ENCODE measurements around the gene ABCB4.

The ABCB4 gene

DNA sequence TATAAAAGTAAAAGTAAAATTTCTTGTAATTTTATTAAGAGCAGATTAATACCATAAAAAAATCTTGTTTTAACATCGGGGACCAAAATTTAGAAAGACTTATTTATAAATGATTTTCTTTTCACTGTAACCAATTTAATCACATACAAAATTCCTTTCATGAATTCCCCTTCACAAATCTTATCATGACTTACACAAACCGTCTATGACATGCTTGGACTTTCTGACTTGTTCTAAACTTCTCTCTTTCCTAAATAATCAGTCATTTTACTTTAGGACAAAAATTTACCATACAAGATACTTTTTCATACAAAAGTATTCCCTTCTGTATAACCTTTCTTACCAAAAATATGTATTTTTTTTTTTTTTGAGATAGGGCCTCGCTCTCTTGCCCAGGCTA is 120.7 kb downstream of the ABCB4 start:
- Mint-ChIP-seq H3K27me3 (ENCODE audit: low read depth) (no peaks in the 10 kb centered on the region), H3K9me3 (peaks cover 33% of the 10 kb centered on the region), H3K27ac (no peak overlapping the region), H3K36me3 (ENCODE audit: low read depth) (peaks cover 92% of the 10 kb centered on the region), H3K4me3 (no peak overlapping the region), H3K4me1 (no peaks in the 10 kb centered on the region)
- TF ChIP-seq CTCF (IDR thresholded peaks at IDR 0.05; ENCODE audit: unreplicated experiment in 3 of 3): no peak
